Measurements from ENCODE around the gene KRT15.

Gene KRT15

GRCh38 chr17:41483991-41484826 is 34.5 kb downstream of the KRT15 start:
- H3K27me3 ChIP-seq (ENCODE audit: low read depth): 0 out of 2 replicates have a peak, but pooled peaks cover 5% of the 10 kb centered on the region
- in situ Hi-C loops (cut with MboI; ENCODE audit: low sequenced_read_pairs): no loop called here
- no peaks in the 10 kb centered on the region for H3K36me3 ChIP-seq (replicated peaks)
- DNase-seq (ENCODE audit: low spot score in 2 of 2): no peak
- H3K9me3 ChIP-seq: no peaks in the 10 kb centered on the region
- H3K4me1 ChIP-seq: no peaks in the 10 kb centered on the region
- H3K4me3 ChIP-seq: no peak overlapping the region

GRCh38 chr17:41483531-41483930 is 35.2 kb downstream of the KRT15 start:
- Histone ChIP-seq H3K36me3 (replicated peaks) (no peaks in the 10 kb centered on the region), H3K27me3 (ENCODE audit: low read depth) (0 out of 2 replicates have a peak, but pooled peaks cover 2% of the 10 kb centered on the region), H3K4me3 (no peak overlapping the region), H3K4me1 (no peaks in the 10 kb centered on the region), H3K9me3 (no peaks in the 10 kb centered on the region)
- no peak for DNase-seq (ENCODE audit: low spot score in 2 of 2)
- in situ Hi-C loops (cut with MboI; ENCODE audit: low sequenced_read_pairs): no loop called here

GRCh38 chr17:41481036-41481435 is 37.7 kb downstream of the KRT15 start, which contains the start of gene KRT35:
TSS of gene KRT35 (minus strand) at chr17:41481151. CDS start at chr17:41481097, 54 bp downstream.
- no peak within 1 kb of the TSS for H3K4me3 ChIP-seq
- in situ Hi-C loops (cut with MboI; ENCODE audit: low sequenced_read_pairs): no loop called here
- no peaks in the 10 kb centered on the region for H3K4me1 ChIP-seq
- no peaks in the 10 kb centered on the region for H3K9me3 ChIP-seq
- no peaks in the 10 kb centered on the region for H3K36me3 ChIP-seq (replicated peaks)
- no peak for DNase-seq (ENCODE audit: low spot score in 2 of 2)
- 0 out of 2 replicates have a peak, but pooled peaks cover 2% of the 10 kb centered on the region for H3K27me3 ChIP-seq (ENCODE audit: low read depth)

- no peak overlapping the region for H3K4me3 ChIP-seq
- no peaks in the 10 kb centered on the region for H3K36me3 ChIP-seq (replicated peaks)
- H3K4me1 ChIP-seq: no peaks in the 10 kb centered on the region
- no peak for DNase-seq (ENCODE audit: low spot score in 2 of 2)
- no peaks in the 10 kb centered on the region for H3K9me3 ChIP-seq
- 0 out of 2 replicates have a peak, but pooled peaks cover 2% of the 10 kb centered on the region for H3K27me3 ChIP-seq (ENCODE audit: low read depth)
- in situ Hi-C loops (cut with MboI; ENCODE audit: low sequenced_read_pairs): no loop called here
Observed at GRCh38 chr17:41480581-41480980, 38.1 kb downstream of the KRT15 start.

- no peak overlapping the region for H3K4me3 ChIP-seq
- in situ Hi-C loops (cut with MboI; ENCODE audit: low sequenced_read_pairs): no loop called here
- no peak for DNase-seq (ENCODE audit: low spot score in 2 of 2)
- H3K27me3 ChIP-seq (ENCODE audit: low read depth): 0 out of 2 replicates have a peak, but pooled peaks cover 2% of the 10 kb centered on the region
- no peaks in the 10 kb centered on the region for H3K36me3 ChIP-seq (replicated peaks)
- no peaks in the 10 kb centered on the region for H3K4me1 ChIP-seq
- no peaks in the 10 kb centered on the region for H3K9me3 ChIP-seq
Observed at GRCh38 chr17:41480136-41480535, 38.6 kb downstream of the KRT15 start.

GRCh38 chr17:41478237-41478636 is 40.5 kb downstream of the KRT15 start:
- Histone ChIP-seq H3K27me3 (ENCODE audit: low read depth) (peaks cover 8% of the 10 kb centered on the region), H3K4me3 (no peak overlapping the region), H3K9me3 (no peaks in the 10 kb centered on the region), H3K4me1 (no peaks in the 10 kb centered on the region), H3K36me3 (replicated peaks) (no peaks in the 10 kb centered on the region)
- in situ Hi-C loops (cut with MboI; ENCODE audit: low sequenced_read_pairs): no loop called here
- DNase-seq (ENCODE audit: low spot score in 2 of 2): no peak

- in situ Hi-C loops (cut with MboI; ENCODE audit: low sequenced_read_pairs): no loop called here
- Histone ChIP-seq H3K27me3 (ENCODE audit: low read depth) (peaks cover 8% of the 10 kb centered on the region), H3K36me3 (replicated peaks) (no peaks in the 10 kb centered on the region), H3K4me3 (no peak overlapping the region), H3K9me3 (no peaks in the 10 kb centered on the region), H3K4me1 (no peaks in the 10 kb centered on the region)
- DNase-seq (ENCODE audit: low spot score in 2 of 2): no peak
Observed at GRCh38 chr17:41476866-41477815, 41.5 kb downstream of the KRT15 start.

- no peaks in the 10 kb centered on the region for H3K4me1 ChIP-seq
- H3K4me3 ChIP-seq: no peak overlapping the region
- H3K9me3 ChIP-seq: 0 out of 2 replicates have a peak, but pooled peaks cover 2% of the 10 kb centered on the region
- peaks cover 8% of the 10 kb centered on the region for H3K27me3 ChIP-seq (ENCODE audit: low read depth)
- no peak for DNase-seq (ENCODE audit: low spot score in 2 of 2)
- H3K36me3 ChIP-seq (replicated peaks): no peaks in the 10 kb centered on the region
- in situ Hi-C loops (cut with MboI; ENCODE audit: low sequenced_read_pairs): no loop called here
Observed at GRCh38 chr17:41475421-41475820, 43.3 kb downstream of the KRT15 start.

GRCh38 chr17:41474863-41475262 is 43.8 kb downstream of the KRT15 start:
- peaks cover 8% of the 10 kb centered on the region for H3K27me3 ChIP-seq (ENCODE audit: low read depth)
- in situ Hi-C loops (cut with MboI; ENCODE audit: low sequenced_read_pairs): no loop called here
- no peaks in the 10 kb centered on the region for H3K36me3 ChIP-seq (replicated peaks)
- 0 out of 2 replicates have a peak, but pooled peaks cover 2% of the 10 kb centered on the region for H3K9me3 ChIP-seq
- no peaks in the 10 kb centered on the region for H3K4me1 ChIP-seq
- no peak overlapping the region for H3K4me3 ChIP-seq
- no peak for DNase-seq (ENCODE audit: low spot score in 2 of 2)

- 0 out of 2 replicates have a peak, but pooled peaks cover 2% of the 10 kb centered on the region for H3K9me3 ChIP-seq
- no peaks in the 10 kb centered on the region for H3K36me3 ChIP-seq (replicated peaks)
- no peak overlapping the region for H3K4me3 ChIP-seq
- in situ Hi-C loops (cut with MboI; ENCODE audit: low sequenced_read_pairs): no loop called here
- no peak for DNase-seq (ENCODE audit: low spot score in 2 of 2)
- no peaks in the 10 kb centered on the region for H3K4me1 ChIP-seq
- no peaks in the 10 kb centered on the region; the same call in 1 of the 2 replicates for H3K27me3 ChIP-seq (ENCODE audit: low read depth)
Observed at GRCh38 chr17:41468346-41468745, 50.3 kb downstream of the KRT15 start.

GRCh38 chr17:41467561-41467960 is 51.1 kb downstream of the KRT15 start:
- in situ Hi-C loops (cut with MboI; ENCODE audit: low sequenced_read_pairs): no loop called here
- H3K4me1 ChIP-seq: no peaks in the 10 kb centered on the region
- H3K9me3 ChIP-seq: 0 out of 2 replicates have a peak, but pooled peaks cover 2% of the 10 kb centered on the region
- no peaks in the 10 kb centered on the region for H3K36me3 ChIP-seq (replicated peaks)
- DNase-seq (ENCODE audit: low spot score in 2 of 2): no peak
- H3K4me3 ChIP-seq: no peak overlapping the region
- H3K27me3 ChIP-seq (ENCODE audit: low read depth): no peaks in the 10 kb centered on the region; the same call in 1 of the 2 replicates

- in situ Hi-C loops (cut with MboI; ENCODE audit: low sequenced_read_pairs): no loop called here
- DNase-seq (ENCODE audit: low spot score in 2 of 2): no peak
- H3K4me3 ChIP-seq: no peak within 1 kb of the TSS
- H3K36me3 ChIP-seq (replicated peaks): no peaks in the 10 kb centered on the region
- no peaks in the 10 kb centered on the region; the same call in 1 of the 2 replicates for H3K27me3 ChIP-seq (ENCODE audit: low read depth)
- H3K9me3 ChIP-seq: 0 out of 2 replicates have a peak, but pooled peaks cover 1% of the 10 kb centered on the region
- H3K4me1 ChIP-seq: no peaks in the 10 kb centered on the region
Observed at GRCh38 chr17:41466988-41467387, 51.7 kb downstream of the KRT15 start, which contains the start of gene KRT32. TSS of gene KRT32 (minus strand) at chr17:41467386. CDS start at chr17:41467325, 61 bp downstream.

GRCh38 chr17:41464682-41465081 is 54.0 kb downstream of the KRT15 start:
- no peaks in the 10 kb centered on the region for H3K36me3 ChIP-seq (replicated peaks)
- in situ Hi-C loops (cut with MboI; ENCODE audit: low sequenced_read_pairs): no loop called here
- no peaks in the 10 kb centered on the region; the same call in 1 of the 2 replicates for H3K27me3 ChIP-seq (ENCODE audit: low read depth)
- no peaks in the 10 kb centered on the region for H3K4me1 ChIP-seq
- no peak overlapping the region for H3K4me3 ChIP-seq
- DNase-seq (ENCODE audit: low spot score in 2 of 2): no peak
- no peaks in the 10 kb centered on the region for H3K9me3 ChIP-seq
